NCI-H524 (cell line): ENCODE measurements around the gene DGCR8.

Experiments
- DNase-seq, 2 experiments: peaks; one replicate each; lab custom pipeline; 2025; lab: John Stamatoyannopoulos, UW

Gene DGCR8

GRCh38 chr22:20079745-20080444, at the start of gene DGCR8:
TSS of gene DGCR8 (plus strand) at chr22:20080241. CDS start at chr22:20085964, 5,723 bp downstream.
- DNase-seq: peak; percentile 87 to 94

- no peak for DNase-seq
Observed at GRCh38 chr22:20031732-20032406, 48.2 kb upstream of the DGCR8 start.

- DNase-seq: no peak
Observed at GRCh38 chr22:20032407-20032991, 47.5 kb upstream of the DGCR8 start.

- DNase-seq: no peak
Observed at GRCh38 chr22:20033045-20033706, 46.9 kb upstream of the DGCR8 start.

- DNase-seq: no peak
Observed at GRCh38 chr22:20034143-20034542, 45.9 kb upstream of the DGCR8 start.

GRCh38 chr22:20035375-20036083, 44.5 kb upstream of the DGCR8 start:
- DNase-seq: no peak

- DNase-seq: no peak
Observed at GRCh38 chr22:20036084-20036482, 44.0 kb upstream of the DGCR8 start.

GRCh38 chr22:20036535-20037392, 43.3 kb upstream of the DGCR8 start:
- no peak for DNase-seq

GRCh38 chr22:20037419-20037818, 42.6 kb upstream of the DGCR8 start:
- no peak for DNase-seq

- no peak for DNase-seq
Observed at GRCh38 chr22:20038574-20038973, 41.5 kb upstream of the DGCR8 start.

- no peak for DNase-seq
Observed at GRCh38 chr22:20039683-20040325, 40.2 kb upstream of the DGCR8 start.

- DNase-seq: no peak
Observed at GRCh38 chr22:20040327-20041200, 39.5 kb upstream of the DGCR8 start.

- no peak for DNase-seq
Observed at GRCh38 chr22:20043057-20043996, 36.7 kb upstream of the DGCR8 start.

- DNase-seq: no peak
Observed at GRCh38 chr22:20043997-20044342, 36.1 kb upstream of the DGCR8 start.

GRCh38 chr22:20044495-20045151, 35.4 kb upstream of the DGCR8 start:
- no peak for DNase-seq

GRCh38 chr22:20046730-20047129, 33.3 kb upstream of the DGCR8 start:
- no peak for DNase-seq

- no peak for DNase-seq
Observed at GRCh38 chr22:20051927-20052308, 28.1 kb upstream of the DGCR8 start.
